GM21423 (cell line): ENCODE measurements around the gene LSM12.
"Not testable (repeated sequence)": the region's sequence is repeated elsewhere in the genome, so short reads cannot be mapped to it uniquely, and the experiment has no call there.

Experiments used
- ATAC-seq: cut with Tn5 transposase; IDR thresholded peaks from one replicate; pipeline ENCODE4 v1.9.1; 2021; ENCODE audit warnings: mild to moderate bottlenecking, moderate library complexity; ENCODE audit not compliant: unreplicated experiment

The LSM12 gene

GRCh38 chr17:44066204-44066930 lies at the start of gene LSM12:
TSS of gene LSM12 (minus strand) at chr17:44066671. CDS start at chr17:44066587, 84 bp downstream.
- peak; percentile 55 for ATAC-seq

- no peak for ATAC-seq
Measured at GRCh38 chr17:44115585-44116415, 49.3 kb upstream of the LSM12 start.

DNA sequence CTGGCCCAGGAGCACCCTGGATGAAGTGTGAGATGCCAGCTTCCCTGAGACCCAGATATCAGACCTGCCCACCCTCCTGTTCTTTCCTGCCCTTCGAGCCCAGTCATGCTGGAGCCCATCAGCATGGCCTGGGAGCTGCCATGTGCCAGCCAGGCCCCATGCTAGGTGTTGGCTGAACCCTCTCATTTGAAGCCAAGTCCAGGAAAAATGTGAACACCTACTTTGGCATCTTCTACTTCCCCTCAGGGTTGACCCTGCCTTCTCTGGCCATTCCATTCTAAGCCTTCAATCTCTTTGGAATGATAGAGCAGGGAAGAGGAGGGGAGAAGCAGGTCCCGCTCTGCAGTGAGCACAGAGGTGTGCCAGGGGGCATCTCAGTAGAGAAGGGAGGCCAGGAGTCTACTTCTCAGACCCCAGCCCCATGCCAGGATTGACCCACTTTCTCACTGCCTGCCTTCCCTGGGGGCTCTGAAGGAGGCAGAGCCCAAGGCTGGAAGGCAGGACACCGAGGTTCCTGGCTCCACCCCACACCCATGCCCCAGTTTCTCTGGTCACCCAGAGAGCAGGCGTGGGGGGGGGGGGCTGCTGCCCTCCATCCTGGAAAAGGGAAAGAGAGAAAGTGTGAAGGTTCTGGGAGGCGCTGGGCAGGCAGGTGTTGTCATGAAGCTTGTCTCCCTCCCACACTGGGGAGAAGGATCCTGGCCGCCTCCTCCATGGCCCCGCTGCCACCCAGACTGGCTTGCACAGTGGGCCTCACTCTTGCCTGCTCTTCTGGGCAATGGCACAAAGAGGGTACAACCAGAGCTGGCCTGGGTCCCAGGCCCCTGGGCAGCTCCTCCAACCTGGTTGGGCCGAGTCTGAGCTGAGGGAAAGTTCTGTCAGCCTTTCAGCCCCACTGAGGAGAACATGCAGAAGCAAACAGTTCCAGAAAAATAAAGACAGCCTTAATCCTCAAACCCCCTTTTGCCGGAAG lies 47.7 kb upstream of the LSM12 start:
- ATAC-seq = no peak

DNA sequence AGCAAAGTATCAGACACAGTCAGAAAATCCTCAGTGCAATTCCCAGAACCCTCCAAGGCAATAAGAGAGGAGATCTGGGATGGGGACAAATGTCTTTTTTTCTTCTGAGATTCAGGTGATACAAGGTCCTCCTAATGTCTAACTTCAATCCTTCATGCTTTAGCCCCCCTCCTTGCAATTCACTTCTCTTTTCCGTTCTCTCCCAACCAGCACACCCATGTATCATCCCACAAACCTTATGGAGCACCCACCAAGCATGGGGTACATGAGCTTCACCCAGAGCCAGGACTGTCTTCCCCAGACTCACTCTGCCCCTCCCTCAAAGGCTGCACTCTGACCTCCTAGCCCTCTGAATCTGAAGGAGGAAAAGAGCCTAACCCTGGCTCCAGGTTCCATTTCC lies 46.9 kb upstream of the LSM12 start:
- ATAC-seq = no peak

- no peak for ATAC-seq
Measured at GRCh38 chr17:44112284-44113280, 46.1 kb upstream of the LSM12 start.

DNA sequence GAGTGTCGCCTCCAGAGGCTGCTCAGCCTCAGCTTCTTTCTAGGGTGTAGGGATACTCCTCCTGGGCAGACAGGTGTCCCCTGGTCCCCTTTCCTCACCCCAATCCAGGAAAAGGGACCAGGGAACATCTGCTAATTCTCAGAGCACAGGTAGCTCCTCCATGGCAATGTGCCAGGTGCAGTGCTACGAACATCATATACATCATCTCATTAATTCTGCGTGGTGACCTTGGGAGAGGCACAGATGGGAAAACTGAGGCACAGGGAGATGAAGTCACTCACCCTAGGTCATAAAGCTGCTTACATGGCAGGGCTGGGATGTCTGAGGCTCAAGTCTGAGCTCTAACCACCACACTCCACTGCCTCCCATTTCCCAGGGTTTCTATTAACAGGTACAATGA lies 45.3 kb upstream of the LSM12 start:
- no peak for ATAC-seq

DNA sequence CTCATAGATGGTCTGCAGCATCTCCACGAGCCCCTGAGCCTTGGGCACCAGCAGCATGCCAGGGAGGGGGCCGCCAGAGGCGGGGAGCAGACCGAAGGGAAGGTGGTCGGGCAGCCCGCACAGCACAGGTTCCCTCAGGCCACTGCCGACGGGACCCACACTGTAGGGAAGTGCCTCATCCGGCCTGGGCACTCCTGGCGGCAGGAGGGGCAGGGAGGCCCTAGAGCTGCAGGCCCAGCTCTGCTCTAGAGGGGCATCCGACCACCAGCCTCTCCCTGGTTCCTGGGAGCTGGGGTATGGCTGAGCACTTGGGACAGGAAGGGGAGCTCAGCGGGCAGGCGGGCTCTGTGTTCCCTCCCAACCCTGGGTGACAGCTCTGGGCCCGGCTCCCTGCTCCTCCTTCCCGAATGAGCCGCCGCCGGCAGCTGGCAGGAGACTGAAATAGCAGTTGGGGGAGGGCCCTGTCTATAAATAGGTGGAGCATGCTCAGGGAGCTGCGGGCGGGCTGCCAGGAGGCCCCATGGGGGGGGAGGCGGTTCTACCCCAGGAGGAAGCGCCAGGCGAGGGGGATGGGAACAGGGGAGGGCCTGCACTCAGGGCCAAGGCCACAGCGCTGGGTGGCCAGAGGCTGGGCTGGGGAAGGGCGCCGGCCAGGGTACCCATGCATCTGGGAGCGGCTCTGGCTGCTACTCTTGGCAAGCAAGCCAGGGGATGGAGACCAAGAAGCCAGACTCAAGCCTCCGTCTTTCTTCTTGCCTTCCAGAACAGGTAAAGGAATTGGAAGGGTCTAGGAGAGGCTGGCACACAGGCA lies 44.6 kb upstream of the LSM12 start:
- peak; percentile 62 for ATAC-seq

- ATAC-seq = no peak
Measured at GRCh38 chr17:44110011-44110686, 43.7 kb upstream of the LSM12 start.

GRCh38 chr17:44109312-44109630 lies 42.8 kb upstream of the LSM12 start:
- ATAC-seq = no peak

DNA sequence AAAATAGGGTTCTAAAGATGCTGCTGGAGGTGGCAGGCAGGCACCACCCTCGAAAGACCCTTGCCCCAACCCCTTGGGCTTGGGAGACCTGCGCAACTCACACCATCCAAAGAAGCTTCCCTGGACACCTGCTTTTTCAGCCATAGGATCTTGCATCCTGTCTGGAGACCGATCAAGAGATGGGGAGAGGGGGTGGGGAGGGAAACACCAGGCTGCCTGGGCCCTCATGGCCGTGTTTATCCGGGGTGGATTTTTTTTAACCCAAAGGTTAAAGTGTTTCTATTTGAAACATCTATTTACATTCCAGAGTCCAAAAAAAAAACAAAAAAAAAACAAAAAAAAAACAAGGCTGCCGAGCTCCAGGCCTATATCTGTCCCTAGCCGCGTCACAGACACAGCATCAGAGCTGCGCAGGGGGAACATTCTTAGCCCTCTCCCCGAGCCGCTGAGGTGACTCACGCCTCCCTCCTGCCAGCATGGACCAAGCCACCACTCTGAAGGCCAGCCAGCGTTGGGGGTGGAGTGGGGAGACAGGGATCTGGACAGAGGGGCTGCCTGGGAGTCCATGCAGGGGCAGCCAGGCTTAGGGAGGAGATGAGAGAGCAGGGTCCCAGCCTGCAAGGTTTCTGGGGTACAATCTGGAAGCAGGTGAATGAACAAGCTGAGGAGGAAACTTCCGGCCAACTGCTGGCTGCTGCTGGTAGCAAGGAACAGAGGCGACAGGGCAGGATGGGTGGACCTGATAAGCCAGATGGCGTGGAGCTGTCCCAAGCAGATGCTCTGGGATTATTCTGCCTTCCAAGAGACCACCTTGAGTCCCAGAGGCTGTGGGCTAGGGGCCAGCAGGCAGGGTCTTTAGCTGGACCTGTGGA lies 42.2 kb upstream of the LSM12 start:
- ATAC-seq = no peak

DNA sequence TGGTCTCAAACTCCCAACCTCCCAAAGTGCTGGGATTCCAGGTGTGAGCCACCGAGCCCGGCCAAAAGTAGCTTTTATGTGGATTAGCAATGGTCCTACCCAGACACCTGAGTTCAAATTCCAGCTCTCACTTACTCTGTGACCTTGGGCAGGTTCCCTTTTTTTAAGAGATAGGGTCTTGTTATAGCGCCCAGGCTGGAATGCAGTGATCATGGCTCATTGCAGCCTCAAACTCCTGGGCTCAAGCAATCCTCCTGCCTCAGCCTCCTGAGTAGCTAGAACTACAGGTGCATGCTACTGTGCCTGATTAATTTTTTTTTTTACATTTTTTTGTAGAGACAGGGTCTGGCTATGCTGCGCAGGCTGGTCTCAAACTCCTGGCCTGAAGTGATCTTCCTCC lies 40.3 kb upstream of the LSM12 start:
- no peak for ATAC-seq

- ATAC-seq = no peak
Measured at GRCh38 chr17:44105941-44106340, 39.5 kb upstream of the LSM12 start.

GRCh38 chr17:44105483-44105882 lies 39.0 kb upstream of the LSM12 start:
- ATAC-seq = no peak

DNA sequence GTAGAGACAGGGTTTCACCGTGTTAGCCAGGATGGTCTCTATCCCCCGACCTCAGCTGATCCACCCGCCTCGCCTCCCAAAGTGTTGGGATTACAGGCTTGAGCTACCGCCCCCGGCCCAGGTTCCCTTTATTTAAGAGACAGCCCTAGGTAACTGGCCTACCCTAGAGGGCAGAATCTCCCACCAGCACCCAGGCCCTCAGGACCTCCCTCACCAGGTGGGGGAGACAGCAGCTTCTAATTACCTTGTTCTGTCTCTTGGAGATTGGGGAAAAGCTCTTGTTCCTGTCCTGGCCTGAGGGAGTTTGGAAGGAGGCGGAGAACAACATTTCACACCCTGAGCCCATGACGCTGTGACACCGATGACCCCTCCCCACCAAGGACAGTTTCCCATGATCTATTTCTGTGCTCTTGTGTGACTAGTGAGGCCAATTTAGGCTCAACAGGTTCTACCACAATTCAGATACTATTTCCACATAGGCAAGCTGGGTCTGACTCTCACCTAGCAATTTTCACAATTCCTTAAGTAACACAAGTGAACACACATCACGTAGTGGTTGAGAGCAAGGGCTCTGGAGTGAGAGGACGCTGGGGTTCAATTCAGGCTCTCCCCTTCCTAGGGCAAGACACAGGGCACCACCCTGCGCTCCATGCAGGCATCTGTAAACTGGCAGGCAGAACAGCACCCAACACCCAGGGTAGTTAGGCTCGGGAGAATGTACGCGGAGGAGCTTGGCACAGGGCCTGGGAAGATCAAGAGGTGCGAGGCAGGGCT lies 36.6 kb upstream of the LSM12 start:
- no peak for ATAC-seq

GRCh38 chr17:44101858-44102257 lies 35.4 kb upstream of the LSM12 start:
- not testable (repeated sequence) for ATAC-seq

DNA sequence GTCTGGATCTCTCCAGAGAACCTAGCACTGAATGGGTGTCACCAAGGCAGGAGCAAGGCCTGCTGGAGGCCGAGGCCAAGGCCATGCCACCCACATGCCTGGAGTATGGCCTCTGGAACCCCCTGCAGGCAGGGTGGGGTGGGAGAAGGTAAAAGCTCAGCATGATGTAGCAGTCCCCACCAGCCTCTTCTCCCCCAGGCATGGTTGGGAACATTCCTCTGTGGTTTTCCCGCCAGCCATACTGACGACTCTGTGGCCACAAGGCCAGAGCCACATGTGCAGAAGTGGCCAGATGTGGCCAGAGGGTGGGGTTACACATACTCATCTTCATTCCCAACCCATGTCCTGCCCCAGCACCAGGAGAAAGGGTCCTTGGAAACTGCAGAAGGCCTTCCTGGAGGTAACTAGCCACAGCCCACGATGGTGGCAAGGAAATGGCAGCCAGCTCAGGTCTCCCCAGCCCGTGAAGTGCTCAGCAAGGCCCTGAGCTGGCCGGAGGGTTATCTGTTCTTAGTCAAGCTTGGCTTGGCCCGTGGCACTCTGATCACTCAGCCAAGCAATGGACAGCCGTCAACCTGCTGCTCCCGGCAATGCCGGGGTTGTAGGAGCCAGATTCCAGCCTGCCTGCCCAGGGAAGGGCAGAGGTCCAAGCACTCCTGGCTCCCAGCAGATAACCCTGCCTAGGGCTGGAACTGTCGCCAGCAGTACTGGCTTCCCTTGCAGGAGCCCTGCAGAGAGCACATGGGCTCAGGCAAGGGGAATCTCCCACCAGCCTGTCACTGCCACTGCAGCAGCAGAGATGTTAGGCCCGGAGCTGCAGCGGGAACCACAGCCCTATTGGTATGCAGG lies 30.9 kb upstream of the LSM12 start:
- no peak for ATAC-seq
